GM18867 (cell line): ENCODE results near the gene PIP4K2A.
"Not testable (repeated sequence)": the region's sequence is repeated elsewhere in the genome, so short reads cannot be mapped to it uniquely, and the experiment has no call there.

Experiments used
- ATAC-seq: cut with Tn5 transposase; IDR thresholded peaks from one replicate; pipeline ENCODE4 v1.9.1; 2021; ENCODE audit warnings: mild to moderate bottlenecking, moderate library complexity; ENCODE audit not compliant: unreplicated experiment

The PIP4K2A gene

DNA sequence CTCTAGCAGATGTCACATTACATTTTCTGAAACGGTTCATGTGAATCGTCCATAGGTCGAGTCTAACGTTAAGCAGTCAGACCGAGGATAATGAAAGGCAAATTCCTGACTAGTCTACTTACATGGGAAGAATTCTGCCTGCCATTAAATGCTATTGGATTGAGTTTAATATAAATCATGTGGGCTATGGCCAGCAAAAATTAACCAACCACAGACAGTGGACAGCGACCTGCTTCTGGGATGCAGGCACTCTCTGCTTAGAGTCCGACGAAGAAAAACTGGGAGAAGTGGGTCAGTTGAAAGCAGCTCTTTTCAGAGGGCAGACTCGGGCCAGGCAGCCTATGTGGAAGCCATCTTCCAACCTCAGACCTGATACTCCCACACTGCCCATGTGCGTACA, 16.6 kb downstream of the PIP4K2A start:
- no peak for ATAC-seq

DNA sequence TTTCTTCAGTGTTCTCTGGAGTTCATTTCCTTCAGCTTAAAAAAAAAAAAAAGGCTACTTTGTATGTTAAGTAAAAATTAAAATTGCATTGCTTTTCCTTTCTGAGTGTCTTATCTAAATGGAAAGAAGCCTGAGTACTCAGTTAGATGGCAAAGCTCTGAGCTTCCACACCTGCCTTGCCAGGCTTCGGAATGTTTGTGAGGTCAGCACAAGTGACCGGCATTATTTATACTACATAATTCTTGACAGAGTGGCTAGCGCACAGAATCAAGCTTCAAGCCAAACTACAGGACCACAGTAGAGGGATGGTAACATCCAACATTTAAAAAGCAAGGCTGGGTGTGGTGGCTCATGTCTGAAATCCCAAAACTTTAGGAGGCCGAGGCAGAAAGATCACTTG, 17.3 kb downstream of the PIP4K2A start:
- ATAC-seq: no peak

DNA sequence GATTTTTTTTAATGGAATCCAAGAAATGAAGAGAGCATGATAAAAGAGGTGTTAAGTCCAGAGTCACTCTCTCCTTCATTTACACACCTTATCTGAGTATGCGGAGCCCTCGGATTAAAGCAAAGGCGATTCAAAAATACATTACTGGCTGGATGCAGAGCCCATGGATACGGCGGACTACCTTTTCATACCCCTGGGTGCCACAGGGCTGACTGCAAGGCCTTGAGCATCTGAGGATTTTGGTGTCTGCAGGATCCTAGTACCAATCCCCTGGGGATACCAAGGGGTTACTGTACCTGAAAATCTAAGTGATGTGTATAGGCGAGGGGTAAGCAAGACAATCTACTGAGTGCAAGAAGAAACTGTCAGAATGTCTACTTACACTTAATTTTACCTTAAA, 20.5 kb downstream of the PIP4K2A start:
- no peak for ATAC-seq

DNA sequence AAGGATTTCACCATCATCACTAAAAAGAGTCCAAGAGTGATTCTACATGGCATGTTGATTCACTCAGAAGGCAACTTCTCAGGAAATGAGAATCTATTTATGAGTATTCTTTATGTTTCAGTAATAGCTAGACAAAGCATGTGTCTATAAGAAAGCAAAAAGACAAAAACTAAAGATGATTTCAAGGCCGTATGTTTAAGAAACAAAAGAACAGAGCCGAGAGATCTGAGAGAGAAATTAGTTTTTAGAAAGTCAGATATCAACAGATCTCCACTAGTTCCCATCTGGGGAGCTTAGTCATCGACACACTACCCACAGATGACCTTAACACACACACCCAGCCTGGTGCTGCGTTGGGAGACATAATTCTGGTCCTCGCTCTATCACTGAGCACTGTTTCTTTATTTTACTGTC, 21.0 kb downstream of the PIP4K2A start:
- ATAC-seq: peak; percentile 63

DNA sequence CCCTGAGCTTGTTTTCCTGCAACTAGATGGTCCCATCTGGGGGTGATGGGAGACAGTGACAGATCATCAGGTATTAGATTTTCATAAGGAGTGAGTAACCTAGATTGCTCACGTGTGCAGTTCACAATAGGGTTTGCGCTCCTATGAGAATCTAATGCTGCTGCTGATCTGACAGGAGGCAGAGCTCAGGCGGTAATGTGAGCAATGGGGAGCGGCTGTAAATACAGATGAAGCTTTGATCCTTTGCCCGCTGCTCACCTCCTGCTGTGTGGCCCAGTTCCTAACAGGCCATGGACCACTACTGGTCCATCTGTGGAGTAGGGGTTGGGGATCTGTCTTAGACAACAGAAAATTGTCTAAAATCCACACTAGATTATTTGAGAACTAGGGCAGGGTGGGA, 22.3 kb downstream of the PIP4K2A start:
- ATAC-seq: not testable (repeated sequence)

DNA sequence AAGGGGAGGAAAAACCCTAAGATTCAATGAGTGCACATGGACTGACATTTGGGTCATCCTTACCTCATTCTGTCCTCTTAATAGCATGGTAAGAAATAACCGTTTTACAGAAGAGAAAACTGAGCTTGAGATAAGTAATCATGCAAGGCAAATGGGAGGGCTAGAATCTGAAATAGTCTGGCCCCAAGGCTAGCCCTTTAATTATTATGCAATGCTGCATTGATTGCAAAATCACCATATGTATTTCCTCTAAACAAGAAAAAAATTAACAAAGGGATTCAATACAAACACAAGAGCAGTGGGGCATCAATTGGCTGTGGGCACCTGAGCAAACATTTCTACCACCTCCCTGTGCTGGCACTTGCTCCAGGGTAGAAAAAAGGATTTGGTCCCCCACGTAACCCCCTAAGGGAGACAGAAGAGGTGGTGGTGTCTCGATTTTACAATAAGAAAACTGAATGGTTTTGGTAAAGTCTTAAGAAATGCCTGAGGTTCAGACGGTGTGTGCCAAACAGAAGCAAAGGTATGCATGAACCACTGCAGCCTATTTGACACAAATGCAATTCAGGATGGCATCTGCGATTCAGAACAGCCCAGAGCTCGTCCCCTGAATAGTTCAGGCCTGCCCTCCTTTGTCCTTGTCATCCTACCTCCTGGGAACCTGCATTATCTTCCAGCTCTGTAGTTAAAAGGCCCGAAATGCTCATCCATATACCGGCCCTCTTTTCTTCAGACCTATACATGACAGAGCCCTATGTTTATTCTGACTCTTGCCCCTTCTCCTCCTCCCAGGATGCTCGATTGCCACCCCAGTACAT, 23.6 kb downstream of the PIP4K2A start:
- ATAC-seq: no peak

DNA sequence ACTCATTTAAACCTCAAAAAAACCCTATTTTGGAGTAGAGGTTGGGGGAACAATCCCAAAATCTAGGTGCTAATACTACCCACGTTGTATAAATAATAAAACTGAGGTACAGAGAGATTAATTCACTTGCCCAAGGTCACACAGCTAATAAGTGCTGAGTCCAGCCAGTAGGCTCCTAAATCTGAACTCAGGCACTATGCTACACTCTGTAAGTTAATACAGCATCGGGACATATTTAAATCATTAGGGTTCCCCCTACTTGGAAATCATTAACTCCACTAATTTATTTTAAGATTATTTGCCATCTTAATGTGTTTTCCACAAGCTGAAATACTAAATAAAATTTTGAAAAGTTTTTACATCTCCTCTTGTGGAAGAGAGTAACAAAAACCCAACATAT, 24.2 kb downstream of the PIP4K2A start:
- ATAC-seq: no peak

DNA sequence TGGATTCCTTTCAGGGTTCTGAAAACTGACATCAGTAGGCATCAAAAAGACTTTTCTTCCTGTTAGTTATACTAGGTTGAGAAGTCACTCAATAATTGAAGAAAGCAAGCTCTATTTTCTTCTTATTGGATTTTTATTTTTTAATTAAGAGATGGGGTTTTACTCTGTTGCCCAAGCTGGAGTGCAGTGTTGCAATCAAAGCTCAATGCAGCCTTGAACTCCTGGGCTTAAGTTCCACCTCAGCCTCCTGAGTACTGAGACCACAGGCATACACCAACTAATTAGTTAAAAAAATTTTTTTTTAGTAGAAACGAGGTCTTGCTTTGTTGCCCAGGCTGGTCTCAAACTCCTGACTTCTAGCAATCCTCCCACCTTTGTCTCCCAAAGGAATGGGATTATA, 28.0 kb downstream of the PIP4K2A start:
- no peak for ATAC-seq

DNA sequence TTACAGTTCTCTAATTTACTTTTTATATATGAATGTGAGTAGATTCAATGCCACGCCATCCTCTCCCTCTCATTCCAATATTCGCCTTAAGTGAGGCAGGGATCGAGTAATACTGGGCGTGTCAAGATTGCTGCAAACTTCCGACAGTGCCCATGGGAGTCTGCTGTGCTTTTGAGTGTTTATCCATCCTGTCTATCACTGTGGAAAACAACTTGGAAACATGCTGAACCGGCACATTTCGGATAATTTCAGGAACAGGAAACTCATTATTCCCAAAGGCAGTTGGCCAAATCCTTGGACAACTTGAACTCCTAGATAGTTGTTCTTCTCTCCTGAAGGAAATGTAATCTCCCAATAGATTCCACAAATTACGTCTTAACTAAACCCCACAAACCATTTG, 28.5 kb downstream of the PIP4K2A start:
- ATAC-seq: no peak

DNA sequence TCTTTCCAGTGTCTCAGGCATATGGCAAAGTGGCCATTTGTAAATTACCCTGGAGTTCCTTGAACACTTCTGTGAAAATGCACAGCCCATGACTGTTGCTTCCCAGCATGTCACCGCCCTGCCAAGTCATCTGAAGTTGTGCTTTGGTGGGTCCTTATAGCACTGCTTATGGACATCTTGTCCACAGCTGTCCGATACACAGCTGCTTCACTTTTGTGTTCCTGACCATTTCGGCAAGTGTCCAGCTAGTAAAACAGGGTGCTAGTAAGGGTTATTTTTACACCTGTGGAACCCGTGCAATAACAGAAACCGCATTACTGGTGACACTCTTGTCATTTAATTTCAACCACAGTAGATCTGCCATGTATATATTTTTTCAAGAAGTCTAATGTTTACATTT, 29.7 kb downstream of the PIP4K2A start:
- ATAC-seq: no peak

DNA sequence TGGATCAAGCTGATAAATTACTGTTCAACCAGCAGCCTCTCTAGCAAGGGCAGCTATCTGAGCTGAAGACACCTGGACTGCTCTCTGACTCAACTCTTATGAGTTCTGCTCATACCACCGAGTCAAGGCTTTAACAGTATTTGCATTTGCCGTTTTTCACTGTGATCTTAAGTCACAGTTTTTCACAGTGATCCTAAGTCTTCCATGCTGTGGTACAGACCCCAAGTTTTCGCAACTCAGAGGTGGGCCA, 31.3 kb downstream of the PIP4K2A start:
- ATAC-seq: peak; percentile 66

DNA sequence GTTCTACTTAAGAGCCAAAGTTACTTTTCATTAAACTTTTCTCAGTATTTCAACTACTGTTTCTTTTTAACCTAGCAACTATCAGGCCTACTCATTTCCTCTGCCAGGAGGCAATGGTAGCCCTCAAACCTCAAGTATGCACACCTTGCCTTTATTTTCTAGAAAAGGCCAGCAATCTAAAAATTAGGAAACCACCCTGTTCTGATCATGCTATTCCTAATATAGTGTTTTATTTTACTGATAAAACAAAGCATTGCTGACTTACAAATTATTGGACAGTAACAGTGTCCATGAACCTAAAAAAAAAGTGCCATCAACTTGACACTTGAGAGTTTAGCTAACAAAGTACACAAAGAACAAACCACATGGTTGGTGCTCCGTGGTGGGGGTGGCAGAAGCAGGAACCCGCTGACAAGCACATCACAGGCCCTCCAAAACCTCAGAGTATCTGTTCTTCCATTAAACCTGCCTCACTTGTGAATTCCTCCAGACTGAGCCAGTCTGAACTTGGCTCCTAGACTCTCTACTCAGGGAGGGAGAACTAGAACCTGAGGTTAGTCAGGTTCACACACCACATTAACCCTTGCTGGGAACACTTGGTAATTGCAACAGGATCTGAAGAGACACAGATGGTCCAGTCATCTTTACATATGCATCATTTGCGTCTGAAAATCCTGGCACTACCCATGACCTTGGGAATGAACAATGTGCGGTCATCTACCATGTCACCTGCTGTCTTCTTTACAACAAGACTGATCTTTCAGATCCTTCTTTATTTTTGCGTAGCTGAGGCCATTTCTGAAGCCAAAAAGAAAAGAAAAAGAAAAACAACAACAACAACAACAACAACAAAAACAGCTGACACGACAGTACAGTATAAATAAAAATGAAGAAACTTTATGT, 31.9 kb downstream of the PIP4K2A start:
- peak; percentile 27 for ATAC-seq

DNA sequence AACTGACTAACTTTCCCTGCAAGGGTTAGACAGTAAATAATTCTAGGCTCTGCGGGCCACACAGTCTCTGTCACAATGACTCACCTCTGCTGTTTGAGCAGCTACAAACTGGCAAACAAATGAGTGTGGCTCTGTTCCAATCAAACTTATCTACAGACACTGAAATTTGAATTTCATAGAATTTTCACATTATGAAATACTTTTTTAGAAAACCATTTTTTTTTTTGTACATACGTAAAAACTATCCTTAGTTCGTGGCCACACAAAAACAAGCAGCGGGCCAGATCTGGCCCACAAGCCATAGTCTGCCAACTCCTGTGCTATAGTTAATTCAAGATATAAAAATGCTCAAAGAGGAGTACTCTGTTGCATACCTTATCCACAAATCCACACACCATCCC, 32.6 kb downstream of the PIP4K2A start:
- no peak for ATAC-seq

DNA sequence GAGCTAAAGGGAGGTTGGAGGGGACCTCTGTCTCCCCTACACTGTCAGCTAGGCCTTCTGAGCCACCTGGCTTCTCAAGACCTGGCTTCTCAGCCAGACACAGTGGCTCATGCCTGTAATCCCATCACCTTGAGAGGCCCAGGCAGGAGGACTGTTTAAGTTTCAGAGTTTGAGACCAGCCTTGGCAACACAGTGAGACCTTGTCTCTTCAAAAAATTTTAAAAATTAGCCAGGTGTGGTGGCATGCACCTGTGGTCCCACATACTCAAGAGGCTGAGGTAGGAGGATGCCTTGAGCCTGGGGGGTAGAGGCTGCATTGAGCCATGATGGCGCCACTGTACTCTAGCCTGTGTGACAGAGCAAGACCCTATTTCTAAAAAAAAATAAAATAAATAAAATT, 33.1 kb downstream of the PIP4K2A start:
- ATAC-seq: no peak

DNA sequence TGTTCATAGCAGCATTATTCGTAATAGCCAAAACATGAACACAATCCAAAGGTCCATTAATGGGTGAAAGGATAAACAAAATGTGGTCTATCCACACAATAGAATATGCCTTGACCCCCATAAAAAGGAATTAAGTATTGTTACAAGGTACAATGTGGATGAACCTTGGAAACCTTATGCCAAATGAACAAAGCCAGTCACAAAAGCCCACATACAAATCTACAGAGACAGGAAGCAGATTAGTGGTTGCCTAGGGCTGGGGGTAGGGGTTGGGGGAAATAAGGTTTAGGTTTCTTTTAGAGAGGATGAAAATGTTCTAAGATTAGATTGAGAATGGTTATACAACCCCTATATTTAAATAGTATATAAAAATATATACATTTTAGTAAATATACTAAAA, 34.8 kb downstream of the PIP4K2A start:
- ATAC-seq: no peak

DNA sequence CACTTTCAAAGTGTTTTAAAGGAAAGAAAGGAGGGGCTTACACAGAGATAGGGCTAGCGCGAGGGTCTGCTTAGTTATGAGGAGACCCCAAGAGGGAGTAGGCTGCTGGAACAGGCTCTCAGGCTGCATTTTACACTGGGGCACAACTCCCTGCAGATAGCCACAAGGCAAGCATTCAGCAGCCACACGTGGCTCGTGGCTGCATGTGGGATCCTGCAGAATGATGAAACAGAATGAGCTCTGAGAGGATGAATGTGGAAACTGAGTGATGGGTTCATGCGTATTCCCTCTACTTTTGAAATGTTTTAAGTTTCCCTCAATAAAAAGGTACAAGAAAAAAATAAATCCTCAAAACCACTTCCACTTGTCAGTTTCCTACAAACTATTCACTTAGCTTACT, 37.0 kb downstream of the PIP4K2A start:
- ATAC-seq: no peak

DNA sequence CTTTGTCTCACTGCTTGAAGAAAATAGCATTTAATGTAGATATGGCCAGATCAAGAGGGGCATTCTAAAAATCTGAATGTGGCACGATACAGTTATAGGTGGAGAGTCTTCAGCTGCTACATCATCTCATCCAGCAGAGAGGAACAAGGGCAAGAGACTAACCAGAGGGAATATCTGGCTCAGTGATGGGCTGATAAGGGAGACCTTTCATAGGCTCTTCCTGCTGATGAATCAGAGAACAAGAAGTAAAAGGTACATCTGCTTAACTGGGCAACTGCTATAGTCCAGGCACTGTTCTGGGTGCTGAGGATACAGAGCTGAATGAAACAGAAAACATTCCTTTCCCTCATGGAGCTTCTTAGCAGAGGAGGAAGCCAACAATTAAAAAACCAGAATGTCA, 37.9 kb downstream of the PIP4K2A start:
- ATAC-seq: no peak

DNA sequence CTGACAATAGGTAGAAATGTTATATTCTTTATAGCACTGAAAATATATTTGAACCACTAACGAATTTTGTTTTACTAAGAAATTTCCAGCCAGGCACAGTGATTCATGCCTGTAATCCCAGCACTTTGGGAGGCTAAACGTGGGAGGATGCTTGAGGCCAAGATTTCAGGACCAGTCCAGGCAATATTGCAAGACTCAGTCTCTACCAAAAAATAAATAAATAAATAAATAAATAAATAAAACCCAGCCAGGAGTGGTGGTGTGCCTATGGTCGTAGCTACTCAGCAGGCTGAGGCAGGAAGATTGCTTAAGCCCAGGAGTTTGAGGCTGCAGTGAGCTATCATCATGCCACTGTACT, 39.8 kb downstream of the PIP4K2A start:
- ATAC-seq: no peak

DNA sequence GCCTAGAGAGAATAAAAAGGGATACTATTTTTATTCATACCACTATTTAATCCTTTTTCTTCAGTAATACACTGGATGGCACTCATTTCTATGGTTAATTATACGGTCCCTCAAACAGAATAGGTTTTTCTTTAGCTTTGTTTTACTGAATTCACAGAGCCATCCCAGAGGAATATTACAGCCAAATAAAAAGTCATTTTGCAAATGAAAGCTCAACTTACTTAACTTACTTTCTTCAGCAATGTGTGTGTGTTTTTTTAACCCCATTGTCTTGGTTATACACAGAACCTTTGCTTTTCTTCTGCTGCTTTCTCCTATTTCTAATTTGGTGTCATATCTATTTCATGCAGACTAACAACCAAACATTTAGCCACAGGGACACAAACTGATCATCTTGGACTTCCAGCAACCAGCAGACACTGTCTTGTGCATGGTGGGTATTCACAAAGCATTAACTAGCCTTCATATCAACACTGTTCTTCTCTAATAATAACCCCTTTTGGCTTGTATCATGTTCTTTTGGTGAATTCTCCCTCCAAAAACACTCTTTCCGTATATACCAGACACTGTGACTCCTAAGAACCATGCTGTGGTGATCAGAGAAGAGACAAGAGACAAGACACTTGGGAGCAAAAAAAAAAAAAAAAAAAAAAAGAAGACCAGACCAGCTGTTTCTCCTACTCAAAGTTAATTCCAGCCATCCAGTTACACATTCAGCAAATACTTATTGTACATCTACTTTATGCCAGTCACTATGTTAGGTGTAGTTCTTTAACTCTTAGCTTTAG, 40.4 kb downstream of the PIP4K2A start:
- no peak for ATAC-seq

DNA sequence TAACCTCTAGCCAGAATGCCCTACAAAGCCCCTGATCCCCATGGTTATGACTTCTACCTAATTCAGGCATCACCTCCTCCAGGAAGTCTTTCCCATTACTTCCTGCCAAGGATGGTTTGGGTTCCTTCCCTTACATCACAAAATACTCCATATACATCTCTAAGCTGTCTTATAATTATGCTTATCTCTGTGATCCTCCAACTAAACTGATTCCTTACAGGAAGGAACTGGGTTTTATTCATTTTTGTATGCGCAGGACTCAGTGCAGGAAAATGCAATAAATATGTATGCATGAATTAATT, 41.3 kb downstream of the PIP4K2A start:
- no peak for ATAC-seq

DNA sequence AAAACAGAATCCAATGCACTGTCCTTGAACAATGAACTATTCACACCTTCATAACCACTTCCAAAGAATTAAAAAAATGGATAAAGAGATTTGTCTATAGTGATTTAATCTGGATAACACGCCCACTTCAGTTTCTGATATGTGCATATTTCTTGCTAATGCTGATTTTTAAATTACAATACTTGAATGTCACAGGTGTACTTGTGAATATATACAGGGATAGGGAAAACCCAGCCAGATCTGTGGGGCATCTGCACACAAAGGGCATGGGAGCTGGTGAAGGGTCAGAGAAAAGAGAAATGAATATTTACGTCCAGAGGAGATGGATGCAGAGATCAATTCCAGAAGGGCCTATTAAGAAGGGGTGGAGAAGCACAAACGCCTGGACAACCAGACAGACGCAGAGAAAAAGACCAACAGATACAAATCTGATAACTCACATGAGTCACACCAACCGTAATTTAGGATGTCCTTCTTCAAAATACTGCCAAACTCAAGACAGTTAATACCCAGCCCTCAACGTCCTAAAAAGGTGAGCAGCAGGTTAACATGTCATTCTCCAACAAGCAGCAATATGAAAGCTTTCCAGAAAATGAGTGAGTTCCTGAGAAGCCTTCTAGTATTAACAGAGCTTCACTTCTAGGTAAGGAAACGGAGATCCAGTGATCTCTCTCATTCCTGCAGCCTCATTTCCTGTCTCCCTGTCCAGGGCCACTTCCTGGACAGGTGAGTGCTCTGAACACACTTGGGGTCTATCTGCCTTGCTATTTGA, 41.9 kb downstream of the PIP4K2A start:
- ATAC-seq: no peak
